Ureter (tissue), 1 donor: ENCODE data around the gene GIGYF2. TPM values are rescaled to one million over a fixed set of nuclear protein-coding genes. Genes with fewer than 3 reads are reported as not detected.

Experiments
- DNase-seq: peaks from one replicate; pipeline ENCODE4 v3.0.0-alpha.2; 2020; ENCODE audit warnings: low spot score
- total RNA-seq: library from RNA; stranded (reverse); gene quantifications from one replicate; pipeline ENCODE4 v1.2.4, GENCODE V29; 2023
- donor health status: DM: yes; HTN: yes; CAD: no.

GIGYF2 gene
- total RNA-seq, 1 donor from 2014 or later = 100 TPM

- no peak for DNase-seq
These were observed 168.0 kb downstream of the GIGYF2 start for GRCh38 chr2:232865165-232865564.

GRCh38 chr2:232866104-232866503 is 169.0 kb downstream of the GIGYF2 start:
- no peak for DNase-seq

GRCh38 chr2:232869138-232870017 is 172.2 kb downstream of the GIGYF2 start:
- no peak for DNase-seq

- no peak for DNase-seq
These were observed 173.1 kb downstream of the GIGYF2 start, which contains the start of gene SNORC for GRCh38 chr2:232870018-232870765. TSS of gene SNORC (plus strand) at chr2:232870264. CDS start at chr2:232870342, 78 bp downstream.

- no peak for DNase-seq
These were observed 173.7 kb downstream of the GIGYF2 start for GRCh38 chr2:232870766-232871371.

GRCh38 chr2:232871418-232871834 is 174.3 kb downstream of the GIGYF2 start:
- DNase-seq = no peak

- peak; percentile 30 for DNase-seq
These were observed 175.0 kb downstream of the GIGYF2 start for GRCh38 chr2:232871835-232872736.

GRCh38 chr2:232872826-232873225 is 175.7 kb downstream of the GIGYF2 start:
- DNase-seq = no peak

GRCh38 chr2:232873292-232873908 is 176.3 kb downstream of the GIGYF2 start:
- DNase-seq = no peak

- no peak for DNase-seq
These were observed 176.9 kb downstream of the GIGYF2 start for GRCh38 chr2:232873909-232874641.

GRCh38 chr2:232874677-232875223 is 177.6 kb downstream of the GIGYF2 start:
- no peak for DNase-seq

GRCh38 chr2:232875256-232876121 is 178.4 kb downstream of the GIGYF2 start:
- no peak for DNase-seq

- no peak for DNase-seq
These were observed 179.2 kb downstream of the GIGYF2 start for GRCh38 chr2:232876161-232876977.

- no peak for DNase-seq
These were observed 179.9 kb downstream of the GIGYF2 start for GRCh38 chr2:232876978-232877441.

GRCh38 chr2:232877940-232878511 is 180.9 kb downstream of the GIGYF2 start:
- no peak for DNase-seq

- no peak for DNase-seq
These were observed 181.9 kb downstream of the GIGYF2 start for GRCh38 chr2:232878855-232879617.
